Naive thymus-derived CD8-positive, alpha-beta T cell (primary cell): ENCODE measurements around the gene EXOC4. TPM values are rescaled to one million over a fixed set of nuclear protein-coding genes. Genes with fewer than 3 reads are reported as not detected.
"Not testable (repeated sequence)": the region's sequence is repeated elsewhere in the genome, so short reads cannot be mapped to it uniquely, and the experiment has no call there.

Experiments
- ATAC-seq, 2 donors: fragments of 150-1000 bp; cut with Tn5 transposase in 1 of 2; sonication (Bioruptor Pico), chemical (Tn5 transposase) in 1 of 2; 1 replicate in 1 of 2; 2 replicates in 1 of 2; pipeline ENCODE4 v1.10.0; 2021; ENCODE audit warnings: mild to moderate bottlenecking in 2 of 2, moderate library complexity in 2 of 2
- POLR2A ChIA-PET: fragments of 350-600 bp; sonication (Branson Sonifier 250); formaldehyde crosslinking; loops from one replicate; lab custom pipeline; 2021; ENCODE audit warnings: antibody characterized with exemption; lab: Charles Lee
- DNase-seq, 10 donors: peaks; one replicate each; pipeline versions ENCODE4 v3.0.0 to v3.0.0-alpha.2; 2020 to 2022
- H3K27ac Mint-ChIP-seq, 10 donors: one replicate each; pipeline ENCODE4 v1.8.0; 2020 to 2022; ENCODE audit warnings: mild to moderate bottlenecking in 10 of 10, mixed read lengths in 10 of 10, moderate library complexity in 4 of 10, inconsistent platforms in 1 of 10
- H3K27me3 Mint-ChIP-seq, 5 donors: one replicate each; pipeline ENCODE4 v1.8.0; 2021 to 2022; ENCODE audit warnings: mixed read lengths in 5 of 5
- H3K36me3 Mint-ChIP-seq, 3 donors: one replicate each; pipeline ENCODE4 v1.8.0; 2020 to 2022; ENCODE audit warnings: mixed read lengths in 3 of 3, mild to moderate bottlenecking in 2 of 3, inconsistent platforms in 1 of 3
- H3K4me1 Mint-ChIP-seq, 4 donors: one replicate each; pipeline ENCODE4 v1.8.0; 2021 to 2022; ENCODE audit warnings: mixed read lengths in 4 of 4
- H3K4me3 Mint-ChIP-seq, 10 donors: one replicate each; pipeline ENCODE4 v1.8.0; 2020 to 2022; ENCODE audit warnings: mild to moderate bottlenecking in 10 of 10, mixed read lengths in 10 of 10, moderate library complexity in 6 of 10, inconsistent platforms in 1 of 10
- H3K9me3 Mint-ChIP-seq, 9 donors: one replicate each; pipeline ENCODE4 v1.8.0; 2020 to 2022; ENCODE audit warnings: mixed read lengths in 9 of 9, mild to moderate bottlenecking in 3 of 9, inconsistent platforms in 1 of 9, moderate library complexity in 1 of 9
- polyA plus RNA-seq, 3 donors: library from polyadenylated mRNA; unstranded; fragments of 300-500 nt; fragmentation: Illumina TruSeq; gene quantifications; one replicate each; pipeline ENCODE4 v1.2.3, GENCODE V29; 2021
- total RNA-seq, 8 experiments: library from RNA in 2 of 8; stranded (reverse) in 2 of 8; gene quantifications; one replicate each; pipeline ENCODE4 v1.2.3 and lab custom pipeline; 2021 to 2026

The EXOC4 gene
- total RNA-seq (10 to 100 TPM; 68.2 to 68.6 TPM), polyA plus RNA-seq (10 to 100 TPM; 29.4 to 42.4 (median 38.8) TPM), total RNA-seq (lab: John Stamatoyannopoulos, UW) (48.8 to 107 (median 81.9) reads per million in 6 experiments)

DNA sequence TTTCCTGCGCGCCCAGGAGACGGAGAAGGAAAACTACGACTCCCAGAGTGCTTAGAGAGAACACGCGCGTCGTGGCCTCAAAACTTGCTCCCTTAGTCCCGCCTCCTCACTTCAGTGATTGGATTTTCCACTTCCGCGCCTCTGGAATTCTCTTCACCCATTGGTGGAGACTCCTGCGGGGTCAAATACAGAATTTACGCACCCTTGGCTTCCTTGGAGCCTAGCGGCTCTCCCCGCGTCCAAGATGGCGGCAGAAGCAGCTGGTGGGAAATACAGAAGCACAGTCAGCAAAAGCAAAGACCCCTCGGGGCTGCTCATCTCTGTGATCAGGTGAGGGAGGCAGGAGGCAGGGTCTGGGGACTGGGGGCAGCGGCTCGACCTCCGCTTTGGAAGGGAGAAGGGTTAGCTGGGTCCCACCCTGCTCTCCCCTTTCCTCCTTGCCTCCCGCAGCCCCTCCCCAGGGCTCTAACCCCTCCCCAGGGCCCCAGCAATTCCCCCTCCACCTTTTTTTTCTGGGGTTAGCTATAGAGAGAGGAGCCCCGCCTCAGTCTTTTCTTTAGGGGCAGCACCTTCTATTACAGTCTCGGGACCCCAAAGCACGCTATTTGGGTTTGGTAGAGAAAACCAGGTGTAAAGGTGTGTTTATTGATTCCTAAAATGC, at the start of gene EXOC4:
TSS of gene EXOC4 (plus strand) at position 221 of the 661 bp plus-strand sequence.
- Mint-ChIP-seq H3K36me3 (peaks cover 0 to 2% (median 2%) of the 10 kb centered on the region in 3 donors), H3K27me3 (no peaks in the 10 kb centered on the region), H3K4me3 (peak within 1 kb of the TSS; percentile 93 to 99 (median 96)), H3K9me3 (no peaks in the 10 kb centered on the region), H3K27ac (peak within 1 kb of the TSS; percentile 89 to 99 (median 97)), H3K4me1 (peaks cover 8 to 49% (median 41%) of the 10 kb centered on the region in 4 donors)
- DNase-seq (peak; percentile 65 to 97 (median 94)), ATAC-seq (peak; percentile 100)
- POLR2A ChIA-PET, result interaction anchor here (0.6 to 1.8 kb wide), 3 partner anchors 171 to 1418 kb away, joined by 3 to 5 read pairs (median 4); partner anchors contain the start of gene CHCHD3

DNA sequence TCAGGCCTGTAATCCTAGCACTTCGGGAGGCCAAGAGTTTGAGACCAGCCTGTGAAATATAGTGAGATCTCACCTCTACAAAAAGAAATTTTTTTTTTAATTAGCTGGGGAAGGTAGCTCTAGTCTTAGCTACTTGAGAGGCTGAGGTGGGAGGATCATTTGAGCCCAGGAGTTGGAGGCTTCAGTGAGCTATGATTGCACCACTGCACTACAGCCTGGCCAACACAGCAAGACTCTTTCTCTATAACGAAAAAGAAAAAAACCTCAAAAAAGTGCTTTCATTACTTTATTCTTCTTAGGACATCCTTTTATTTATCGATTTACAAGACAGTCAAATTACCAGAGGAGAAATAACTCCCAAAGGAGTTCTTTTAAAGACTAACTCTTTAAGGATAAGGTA, 49.4 kb upstream of the EXOC4 start:
- ATAC-seq, result no peak
- Mint-ChIP-seq H3K4me1 (no peaks in the 10 kb centered on the region), H3K27ac (no peak overlapping the region), H3K36me3 (no peaks in the 10 kb centered on the region), H3K9me3 (peaks cover 0 to 8% (median 0%) of the 10 kb centered on the region in 9 donors), H3K4me3 (no peak overlapping the region), H3K27me3 (peaks cover 0 to 9% (median 5%) of the 10 kb centered on the region in 5 donors)
- POLR2A ChIA-PET, result interaction anchor here (0.6 kb wide), 1 partner anchor 14 kb away, joined by 4 read pairs; no protein-coding TSS in a partner anchor
- no peak for DNase-seq

DNA sequence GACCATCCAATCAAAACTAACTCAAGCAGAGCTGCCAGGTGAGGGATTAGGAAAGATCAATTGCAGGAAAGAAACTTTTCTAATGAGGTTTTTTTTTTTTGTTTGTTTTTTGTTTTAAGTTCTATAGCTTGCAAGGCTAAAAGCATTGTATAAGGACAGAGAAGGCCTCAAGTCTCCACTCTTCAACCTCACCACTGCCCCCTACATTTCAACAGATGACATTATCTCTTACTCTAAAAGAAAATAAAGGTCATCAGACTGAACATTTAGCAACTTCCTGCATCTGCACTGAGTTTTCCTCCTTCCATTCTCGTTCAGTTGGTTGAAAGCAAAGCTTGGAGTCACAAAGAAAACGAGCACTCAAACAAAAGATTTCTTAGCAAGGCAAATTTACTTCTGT, 45.2 kb upstream of the EXOC4 start:
- H3K27ac Mint-ChIP-seq, result no peak overlapping the region
- H3K36me3 Mint-ChIP-seq, result no peaks in the 10 kb centered on the region
- POLR2A ChIA-PET, result interaction anchor here (0.6 kb wide), 1 partner anchor 1458 kb away, joined by 4 read pairs; no protein-coding TSS in a partner anchor
- H3K4me3 Mint-ChIP-seq, result no peak overlapping the region
- H3K9me3 Mint-ChIP-seq, result peaks cover 0 to 8% (median 0%) of the 10 kb centered on the region in 9 donors
- ATAC-seq, result no peak
- DNase-seq, result no peak
- peaks cover 11 to 40% (median 30%) of the 10 kb centered on the region in 5 donors for H3K27me3 Mint-ChIP-seq
- H3K4me1 Mint-ChIP-seq, result no peaks in the 10 kb centered on the region

DNA sequence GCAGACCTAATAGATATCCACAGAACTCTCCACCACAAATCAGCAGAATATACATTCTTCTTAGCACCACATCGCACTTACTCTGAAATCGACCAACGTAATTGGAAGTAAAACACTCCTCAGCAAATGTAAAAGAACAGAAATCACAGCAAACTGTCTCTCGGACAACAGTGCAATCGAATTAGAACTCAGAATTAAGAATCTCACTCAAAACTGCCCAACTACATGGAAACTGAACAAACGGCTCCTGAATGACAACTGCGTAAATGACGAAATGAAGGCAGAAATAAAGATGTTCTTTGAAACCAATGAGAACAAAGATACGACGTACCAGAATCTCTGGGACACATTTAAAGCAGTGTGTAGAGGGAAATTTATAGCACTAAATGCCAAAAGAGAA, 42.1 kb upstream of the EXOC4 start:
- H3K27ac Mint-ChIP-seq, ATAC-seq, DNase-seq, H3K4me1 Mint-ChIP-seq, H3K36me3 Mint-ChIP-seq, H3K4me3 Mint-ChIP-seq, POLR2A ChIA-PET: not testable (repeated sequence)
- Mint-ChIP-seq H3K27me3 (peaks cover 19 to 44% (median 32%) of the 10 kb centered on the region in 5 donors), H3K9me3 (peaks cover 0 to 12% (median 4%) of the 10 kb centered on the region in 9 donors)

DNA sequence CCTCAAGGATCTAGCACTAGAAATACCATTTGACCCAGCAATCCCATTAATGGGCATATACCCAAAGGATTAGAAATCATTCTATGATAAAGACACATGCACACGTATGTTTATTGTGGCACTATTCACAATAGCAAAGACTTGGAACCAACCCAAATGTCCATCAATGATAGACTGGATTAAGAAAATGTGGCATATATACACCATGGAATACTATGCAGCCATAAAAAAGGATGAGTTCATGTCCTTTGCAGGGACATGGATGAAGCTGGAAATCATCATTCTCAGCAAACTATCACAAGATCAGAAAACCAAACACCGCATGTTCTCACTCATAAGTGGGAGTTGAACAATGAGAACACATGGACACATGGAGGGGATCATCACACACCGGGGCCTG, 39.1 kb upstream of the EXOC4 start:
- H3K9me3 Mint-ChIP-seq, H3K27ac Mint-ChIP-seq, H3K4me3 Mint-ChIP-seq, H3K4me1 Mint-ChIP-seq, POLR2A ChIA-PET, H3K36me3 Mint-ChIP-seq, DNase-seq, ATAC-seq: not testable (repeated sequence)
- peaks cover 17 to 36% (median 28%) of the 10 kb centered on the region in 5 donors for H3K27me3 Mint-ChIP-seq

DNA sequence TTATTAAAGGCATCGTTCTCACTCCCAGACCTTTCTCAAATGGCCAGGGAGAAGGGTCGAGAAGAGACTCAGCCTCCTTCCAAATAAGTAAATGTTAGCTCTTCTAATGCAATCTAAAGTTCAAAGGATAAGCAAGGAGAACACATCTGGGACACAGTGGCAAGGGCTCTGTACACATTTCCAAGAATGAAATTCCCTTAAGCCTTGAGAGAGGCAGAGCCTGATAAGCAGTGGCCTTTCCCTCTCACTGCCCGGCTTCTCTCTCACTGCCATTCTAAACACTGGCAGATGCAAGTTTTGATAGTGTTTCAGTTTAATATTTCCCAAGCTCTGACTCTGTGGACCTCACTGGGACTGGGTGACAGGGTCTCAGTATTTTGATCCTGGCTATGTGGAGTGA, 35.1 kb upstream of the EXOC4 start:
- H3K27ac Mint-ChIP-seq, result no peak overlapping the region
- ATAC-seq (no peak), DNase-seq (no peak)
- H3K4me1 Mint-ChIP-seq, result no peaks in the 10 kb centered on the region
- POLR2A ChIA-PET, result interaction anchor here (0.5 kb wide), 1 partner anchor 14 kb away, joined by 4 read pairs; no protein-coding TSS in a partner anchor
- peaks cover 0 to 9% (median 3%) of the 10 kb centered on the region in 9 donors for H3K9me3 Mint-ChIP-seq
- H3K36me3 Mint-ChIP-seq, result no peaks in the 10 kb centered on the region
- H3K4me3 Mint-ChIP-seq, result no peak overlapping the region
- peaks cover 2 to 8% (median 4%) of the 10 kb centered on the region in 5 donors for H3K27me3 Mint-ChIP-seq

DNA sequence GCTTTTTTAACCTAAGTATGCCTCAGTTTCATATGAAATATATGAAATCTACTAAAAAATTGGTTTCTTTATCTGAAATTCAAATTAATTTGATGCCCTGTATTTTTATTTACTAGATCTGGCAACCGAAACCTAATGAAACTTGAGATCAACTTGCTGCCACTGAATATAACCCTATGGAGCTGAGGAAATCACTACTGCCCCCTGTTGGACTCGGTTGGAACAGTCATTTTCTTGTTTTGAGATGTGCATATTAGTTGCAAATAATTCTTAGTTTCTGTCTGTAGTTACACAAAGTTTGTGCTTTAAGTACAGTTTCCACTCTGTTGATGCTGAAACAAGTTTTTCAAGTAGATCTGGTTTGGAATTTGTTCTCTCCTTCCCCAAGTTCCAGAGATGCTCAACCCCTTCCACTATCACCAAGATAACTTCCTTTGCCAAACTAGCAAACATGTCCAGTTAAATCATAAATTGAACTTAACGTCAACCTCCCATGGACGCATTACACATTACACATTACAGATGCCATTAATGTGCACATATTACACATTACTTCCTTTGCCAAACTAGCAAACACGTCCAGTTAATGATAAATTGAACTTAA, 22.2 kb upstream of the EXOC4 start:
- Mint-ChIP-seq H3K27me3 (peaks cover 0 to 7% (median 1%) of the 10 kb centered on the region in 5 donors), H3K9me3 (no peaks in the 10 kb centered on the region), H3K4me3 (no peak overlapping the region), H3K4me1 (no peaks in the 10 kb centered on the region), H3K27ac (no peak overlapping the region), H3K36me3 (no peaks in the 10 kb centered on the region)
- no peak for ATAC-seq
- DNase-seq, result peak in 9 of 10 donors; percentile 4 to 70 (median 39)
- POLR2A ChIA-PET, result no interaction called here

DNA sequence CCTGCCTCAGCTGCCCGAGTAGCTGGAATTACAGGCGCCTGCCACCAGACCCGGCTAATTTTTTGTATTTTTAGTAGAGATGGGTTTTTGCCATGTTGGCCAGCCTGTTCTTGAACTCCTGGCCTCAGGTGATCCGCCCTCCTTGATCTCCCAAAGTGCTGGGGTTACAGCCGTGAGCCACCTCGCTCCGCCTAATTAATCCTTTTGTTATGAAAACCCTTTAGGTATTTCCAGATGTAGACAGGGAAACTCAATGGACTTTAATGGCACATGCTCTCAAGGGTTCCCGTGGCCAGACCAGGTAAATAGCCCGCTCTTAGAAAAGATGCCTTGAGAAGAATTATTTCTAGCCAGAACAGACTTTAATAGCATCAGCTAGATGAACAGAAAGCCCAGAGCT, 19.7 kb upstream of the EXOC4 start:
- H3K4me1 Mint-ChIP-seq, result no peaks in the 10 kb centered on the region

DNA sequence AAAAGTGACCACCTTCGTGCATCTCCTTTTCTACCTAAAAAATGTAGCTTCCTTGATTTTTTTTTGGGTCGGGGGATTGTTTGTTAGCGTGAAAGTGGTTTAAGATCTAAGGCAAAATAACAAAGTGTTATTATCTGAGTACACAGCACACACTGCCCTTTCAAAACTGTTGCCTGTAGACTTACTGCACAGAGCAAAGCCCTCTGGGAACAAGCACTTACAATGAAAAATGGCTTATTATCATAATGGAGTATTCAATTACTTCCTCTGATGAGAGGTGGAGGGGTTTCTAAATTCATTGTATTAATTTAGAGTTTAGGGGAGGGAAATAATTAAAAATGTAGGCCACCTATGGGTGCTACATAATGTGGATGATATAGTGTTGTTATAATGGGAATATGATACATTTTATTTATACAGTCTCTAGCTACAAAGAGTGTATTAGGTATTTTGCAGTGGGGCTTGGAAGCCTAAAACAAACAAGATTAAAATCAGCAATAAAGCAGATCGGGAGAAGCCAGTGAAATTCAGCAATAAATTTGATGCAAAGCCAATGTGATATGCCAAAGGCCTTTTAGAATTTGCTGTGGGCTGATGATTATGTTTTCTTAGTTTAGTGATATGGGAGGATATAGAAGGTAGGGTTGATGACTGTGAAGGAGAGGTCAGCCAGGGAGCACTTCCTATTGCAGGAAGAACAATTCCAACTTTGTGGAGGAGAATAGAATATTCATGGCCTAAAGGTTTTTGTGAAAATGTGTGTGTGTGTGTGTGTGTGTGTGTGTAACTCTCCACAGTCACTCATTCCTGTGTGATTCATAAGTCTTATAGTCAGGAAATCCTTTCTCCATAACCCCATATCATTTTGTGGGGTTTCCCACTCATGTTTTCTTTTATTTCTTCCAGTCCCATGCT, 17.7 kb upstream of the EXOC4 start:
- DNase-seq (no peak), ATAC-seq (no peak)
- POLR2A ChIA-PET, result no interaction called here
- Mint-ChIP-seq H3K4me3 (no peak overlapping the region), H3K27ac (peak overlapping the region in 1 of 10 donors; percentile 72), H3K27me3 (peaks cover 0 to 9% (median 2%) of the 10 kb centered on the region in 5 donors), H3K9me3 (no peaks in the 10 kb centered on the region), H3K4me1 (no peaks in the 10 kb centered on the region), H3K36me3 (no peaks in the 10 kb centered on the region)

More for the DNA sequence above, 19.7 kb upstream of the EXOC4 start:
- Mint-ChIP-seq H3K27ac (no peak overlapping the region), H3K4me3 (no peak overlapping the region), H3K9me3 (no peaks in the 10 kb centered on the region), H3K27me3 (peaks cover 0 to 7% (median 2%) of the 10 kb centered on the region in 5 donors), H3K36me3 (no peaks in the 10 kb centered on the region)
- POLR2A ChIA-PET, result no interaction called here
- ATAC-seq (no peak), DNase-seq (no peak)

DNA sequence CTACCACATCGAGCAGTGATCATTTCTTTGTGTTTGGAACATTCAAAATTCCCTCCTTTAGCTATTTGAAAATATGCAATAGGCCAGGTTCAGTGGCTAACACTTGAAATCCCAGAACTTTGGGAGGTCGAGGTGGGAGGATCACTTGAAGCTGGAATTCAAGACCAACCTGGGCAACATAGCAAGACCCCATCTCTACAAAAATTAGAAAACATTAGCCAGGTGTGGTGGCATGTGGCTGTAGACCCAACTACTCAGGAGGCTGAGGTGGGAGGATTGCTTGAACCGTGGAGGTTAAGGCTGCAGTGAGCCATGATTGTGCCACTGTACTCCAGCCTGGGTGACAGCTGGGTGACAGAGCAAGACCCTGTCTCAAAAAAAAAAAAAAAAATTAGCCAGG, 15.3 kb upstream of the EXOC4 start:
- ATAC-seq, result no peak
- Mint-ChIP-seq H3K36me3 (no peaks in the 10 kb centered on the region), H3K27ac (no peak overlapping the region), H3K27me3 (peaks cover 0 to 16% (median 5%) of the 10 kb centered on the region in 5 donors), H3K9me3 (no peaks in the 10 kb centered on the region), H3K4me3 (no peak overlapping the region), H3K4me1 (no peaks in the 10 kb centered on the region)
- POLR2A ChIA-PET, result no interaction called here
- no peak for DNase-seq

DNA sequence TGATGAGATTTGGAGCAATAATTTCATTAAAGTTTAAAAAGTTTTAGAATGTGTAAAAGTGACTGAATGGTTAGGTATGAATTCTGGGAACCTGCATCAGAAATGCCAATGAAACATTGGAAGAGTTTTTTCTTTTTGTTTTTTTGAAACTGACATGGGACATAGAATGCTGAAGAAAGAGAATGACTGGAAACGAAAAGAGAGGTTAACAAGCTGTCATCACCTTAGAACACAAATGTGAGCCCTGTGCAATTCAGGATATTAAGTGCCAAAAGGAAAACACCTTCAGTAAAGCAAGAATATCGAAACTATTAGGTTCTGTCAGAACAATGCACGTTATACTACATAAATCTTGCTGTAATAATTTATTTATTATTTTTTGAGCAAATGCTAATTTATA, 12.6 kb upstream of the EXOC4 start:
- Mint-ChIP-seq H3K4me1 (no peaks in the 10 kb centered on the region), H3K36me3 (no peaks in the 10 kb centered on the region), H3K27ac (no peak overlapping the region), H3K4me3 (no peak overlapping the region), H3K27me3 (peaks cover 5 to 21% (median 7%) of the 10 kb centered on the region in 5 donors), H3K9me3 (no peaks in the 10 kb centered on the region)
- ATAC-seq (no peak), DNase-seq (no peak)
- POLR2A ChIA-PET, result no interaction called here

DNA sequence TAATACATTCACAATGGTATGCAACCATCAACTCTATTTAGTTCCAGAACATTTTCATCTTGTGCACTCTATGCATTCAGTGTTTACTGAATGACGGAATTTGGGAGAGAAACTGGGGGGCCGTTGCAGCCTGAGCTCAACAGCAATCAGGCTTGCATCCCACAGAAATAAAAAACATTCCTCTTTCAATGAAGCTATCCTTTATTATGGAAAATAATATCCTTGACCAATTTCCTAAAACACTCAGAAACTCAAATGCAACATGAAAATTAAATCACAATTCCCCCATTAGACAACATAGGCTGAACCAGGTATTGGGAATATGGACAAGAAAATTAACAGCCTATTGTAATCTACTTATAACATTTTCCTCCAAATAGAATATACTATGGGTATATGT, 6.3 kb upstream of the EXOC4 start:
- peaks cover 2 to 10% (median 6%) of the 10 kb centered on the region in 5 donors for H3K27me3 Mint-ChIP-seq

More for the DNA sequence above, 6.3 kb upstream of the EXOC4 start:
- Mint-ChIP-seq H3K9me3 (no peaks in the 10 kb centered on the region), H3K27ac (no peak overlapping the region), H3K4me3 (no peak overlapping the region), H3K4me1 (no peaks in the 10 kb centered on the region), H3K36me3 (peaks cover 0 to 2% (median 0%) of the 10 kb centered on the region in 3 donors)
- ATAC-seq, result no peak
- POLR2A ChIA-PET, result no interaction called here
- no peak for DNase-seq
